GM10847 (cell line): ENCODE measurements around the gene ORM1.

Source experiments
- POLR2A ChIP-seq: IDR thresholded peaks from 2 replicates; pipeline ENCODE4 v1.6.1; 2011; ENCODE audit not compliant: insufficient read length; ENCODE audit errors: extremely low read depth

ORM1 gene

GRCh38 chr9:114366334-114367128 is 43.6 kb downstream of the ORM1 start:
- no peak for TF ChIP-seq POLR2A

DNA sequence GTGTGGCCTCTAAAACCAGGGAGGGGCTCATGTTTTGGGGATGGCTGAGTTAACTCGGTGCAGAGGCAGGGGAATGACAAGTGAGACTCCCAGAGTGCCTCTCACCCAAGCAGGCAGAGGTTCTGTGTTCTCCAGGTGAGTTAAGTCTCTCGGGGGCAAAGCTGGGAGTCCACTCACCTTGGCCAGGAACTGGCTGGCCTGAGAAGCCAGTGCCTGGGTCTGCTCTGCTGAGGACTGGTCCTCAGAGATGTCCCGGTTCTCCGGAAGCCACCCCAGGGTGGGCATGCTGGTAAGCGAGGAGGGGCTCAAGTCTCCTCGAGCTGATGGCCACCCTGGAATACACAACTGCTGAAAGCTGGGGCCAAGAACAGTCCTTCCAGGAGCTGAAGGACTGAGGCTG is 44.5 kb downstream of the ORM1 start:
- TF ChIP-seq POLR2A: no peak

- TF ChIP-seq POLR2A: no peak
Observed at GRCh38 chr9:114367772-114368569, 45.1 kb downstream of the ORM1 start.

DNA sequence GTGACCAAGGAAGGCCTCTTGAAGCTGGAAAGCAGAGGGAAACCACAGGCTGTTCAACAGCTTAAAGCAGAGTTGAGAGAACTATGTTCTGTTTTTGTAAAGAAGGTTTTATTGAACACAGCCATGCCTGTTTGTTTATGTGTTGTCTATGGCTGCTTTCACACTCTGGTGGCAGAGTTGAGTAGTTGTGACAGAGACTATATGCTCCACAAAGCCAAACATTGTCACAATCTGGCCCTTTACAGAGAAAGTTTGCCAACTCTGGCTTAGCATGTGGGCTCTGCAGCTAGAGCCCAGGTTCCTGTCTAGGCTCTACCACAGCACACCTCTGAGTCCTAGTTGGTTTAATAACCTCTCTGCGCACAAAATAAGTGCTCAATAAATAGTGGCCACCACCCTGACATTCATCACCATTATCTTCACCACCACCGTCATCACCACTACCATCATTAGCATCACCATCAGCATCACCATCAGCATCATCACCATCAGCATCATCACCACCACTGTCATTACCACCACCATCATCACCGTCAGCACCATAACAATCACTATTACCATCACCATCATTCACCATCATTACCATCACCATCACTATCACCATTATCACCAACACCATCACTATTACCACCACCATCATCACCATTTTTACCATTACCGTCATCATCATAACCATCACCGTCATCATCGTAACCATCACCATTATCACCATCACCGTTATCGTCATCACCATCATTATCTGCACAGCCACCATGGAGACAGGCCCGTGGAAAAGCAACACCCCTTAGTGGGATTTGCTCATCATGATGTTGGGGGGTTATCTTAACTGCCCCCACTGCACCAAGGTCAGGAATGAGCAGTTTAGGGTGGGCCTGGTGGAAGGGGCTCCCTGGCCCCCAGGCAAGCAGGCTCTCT is 46.6 kb downstream of the ORM1 start:
- no peak for TF ChIP-seq POLR2A

DNA sequence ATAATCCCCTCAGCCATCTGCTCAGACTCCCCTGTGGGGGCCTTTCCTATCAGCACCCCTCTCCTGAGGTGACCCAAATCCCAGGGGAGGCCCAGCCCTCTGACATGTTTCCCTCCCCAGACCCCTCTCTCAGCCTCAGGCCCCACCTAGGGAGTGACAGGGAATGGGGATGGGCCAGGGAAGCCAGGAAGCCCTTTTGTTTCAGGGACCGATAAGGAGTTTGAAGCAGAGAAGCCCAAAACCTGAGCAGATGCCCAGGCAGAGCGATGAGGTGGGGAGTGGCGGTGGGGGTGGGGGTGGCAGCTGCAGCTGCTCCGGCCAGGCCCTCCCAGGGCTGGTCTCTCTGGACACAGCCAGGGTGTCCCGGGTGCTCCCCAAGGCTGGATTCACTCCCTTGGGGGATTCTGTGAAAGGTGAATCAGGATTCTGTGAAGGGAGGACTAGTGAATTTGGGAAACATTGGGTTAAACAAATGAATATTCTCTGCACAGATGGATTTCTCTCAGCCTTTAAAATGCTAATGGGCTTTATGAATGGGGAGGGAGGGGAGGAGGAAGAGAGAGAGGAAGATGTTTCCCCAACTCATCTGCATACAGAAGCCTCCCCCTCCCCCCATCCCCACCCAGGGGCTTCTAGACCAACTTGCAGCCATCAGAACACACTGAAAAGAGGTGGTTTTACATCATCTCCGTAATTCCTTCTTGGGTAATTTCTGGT is 47.5 kb downstream of the ORM1 start:
- TF ChIP-seq POLR2A: no peak

DNA sequence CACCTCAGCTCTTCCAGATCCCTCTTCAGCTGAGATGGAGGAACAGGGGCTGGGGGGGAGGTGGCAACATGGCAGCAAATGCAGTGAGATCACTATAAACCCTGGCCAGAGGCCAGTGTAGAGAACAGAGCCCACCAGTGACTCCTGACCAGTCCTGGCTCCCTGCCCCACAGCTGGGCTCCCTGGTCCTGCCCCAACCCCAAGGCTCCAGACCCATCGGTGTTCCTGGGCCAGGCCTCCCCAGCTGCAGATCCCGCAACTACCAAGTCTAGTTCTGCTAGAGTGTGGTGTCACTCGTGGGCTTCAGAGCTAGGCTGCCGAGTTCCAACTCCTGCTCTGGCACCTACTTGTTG is 48.0 kb downstream of the ORM1 start:
- no peak for TF ChIP-seq POLR2A

GRCh38 chr9:114371343-114371944 is 48.5 kb downstream of the ORM1 start:
- TF ChIP-seq POLR2A: no peak

DNA sequence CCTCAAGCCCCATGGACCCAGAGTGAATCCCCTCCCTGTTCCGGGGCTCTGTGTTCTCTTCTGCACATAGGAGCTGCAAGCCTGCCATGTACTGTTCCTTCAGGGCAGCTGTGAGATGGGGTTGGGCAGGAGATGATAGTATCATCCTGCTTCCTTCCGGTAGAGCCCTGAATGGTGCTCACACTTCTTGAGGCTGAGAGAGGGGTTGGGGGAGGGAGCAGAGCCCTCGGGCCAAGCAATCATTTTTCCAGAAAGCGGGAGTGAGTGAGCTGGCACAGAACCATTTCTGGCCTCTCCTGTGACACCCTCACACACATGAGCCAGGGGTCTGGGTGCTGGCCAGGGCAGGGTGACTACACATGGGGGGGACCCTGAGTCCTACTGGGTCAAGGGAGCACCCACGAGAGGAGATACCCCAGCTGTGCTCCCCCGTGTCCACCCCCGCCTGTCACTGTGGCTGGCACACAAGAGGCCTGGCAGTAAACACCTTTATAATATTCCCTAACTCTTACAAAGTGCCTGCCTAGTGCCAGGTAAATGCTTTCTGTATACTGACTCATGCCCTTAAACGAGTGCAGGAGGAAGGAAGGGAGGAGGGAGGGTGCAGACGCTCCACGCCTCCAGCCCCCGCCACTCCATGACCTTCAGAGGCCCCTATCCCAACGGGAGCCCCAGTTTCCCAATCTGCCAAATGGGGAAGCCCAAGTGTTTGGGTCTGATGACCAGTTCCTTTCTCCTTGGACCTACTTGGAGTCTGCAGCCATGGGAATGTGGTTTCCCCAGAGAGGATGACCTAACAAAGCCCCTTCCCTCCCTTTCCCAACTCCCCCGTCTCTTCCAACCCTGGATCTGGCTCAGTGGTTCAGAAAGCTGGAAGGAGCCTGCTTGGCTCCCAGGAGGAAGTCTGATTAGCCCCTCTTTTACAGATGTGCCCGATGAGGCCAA is 49.3 kb downstream of the ORM1 start:
- TF ChIP-seq POLR2A: no peak

DNA sequence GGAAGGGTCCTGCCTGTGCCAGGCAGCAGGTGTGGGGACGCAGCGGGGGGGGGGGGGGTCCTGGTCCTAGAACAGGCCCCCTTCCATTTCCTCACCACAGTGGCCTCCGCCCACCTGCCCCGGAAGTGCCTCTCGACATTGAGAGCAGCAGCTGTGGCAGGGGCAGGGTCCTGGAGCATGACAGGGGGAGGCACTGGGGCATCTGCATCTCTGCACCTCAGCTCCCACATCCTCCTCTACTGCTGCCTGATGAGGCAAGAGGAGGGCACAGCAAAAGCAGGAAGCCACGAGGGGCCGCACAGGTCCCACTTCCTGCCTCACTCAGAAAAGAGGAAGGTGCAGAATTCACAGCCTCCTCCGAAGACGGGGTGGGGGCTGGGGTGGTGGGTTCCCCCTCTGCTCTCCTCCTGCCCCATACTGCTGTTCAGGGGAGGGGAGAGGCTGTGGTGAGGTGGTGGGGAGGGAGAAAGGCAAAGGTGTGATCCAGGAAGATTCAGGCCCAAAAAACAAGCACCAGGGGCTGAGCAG is 50.1 kb downstream of the ORM1 start:
- TF ChIP-seq POLR2A: peak; percentile 19

DNA sequence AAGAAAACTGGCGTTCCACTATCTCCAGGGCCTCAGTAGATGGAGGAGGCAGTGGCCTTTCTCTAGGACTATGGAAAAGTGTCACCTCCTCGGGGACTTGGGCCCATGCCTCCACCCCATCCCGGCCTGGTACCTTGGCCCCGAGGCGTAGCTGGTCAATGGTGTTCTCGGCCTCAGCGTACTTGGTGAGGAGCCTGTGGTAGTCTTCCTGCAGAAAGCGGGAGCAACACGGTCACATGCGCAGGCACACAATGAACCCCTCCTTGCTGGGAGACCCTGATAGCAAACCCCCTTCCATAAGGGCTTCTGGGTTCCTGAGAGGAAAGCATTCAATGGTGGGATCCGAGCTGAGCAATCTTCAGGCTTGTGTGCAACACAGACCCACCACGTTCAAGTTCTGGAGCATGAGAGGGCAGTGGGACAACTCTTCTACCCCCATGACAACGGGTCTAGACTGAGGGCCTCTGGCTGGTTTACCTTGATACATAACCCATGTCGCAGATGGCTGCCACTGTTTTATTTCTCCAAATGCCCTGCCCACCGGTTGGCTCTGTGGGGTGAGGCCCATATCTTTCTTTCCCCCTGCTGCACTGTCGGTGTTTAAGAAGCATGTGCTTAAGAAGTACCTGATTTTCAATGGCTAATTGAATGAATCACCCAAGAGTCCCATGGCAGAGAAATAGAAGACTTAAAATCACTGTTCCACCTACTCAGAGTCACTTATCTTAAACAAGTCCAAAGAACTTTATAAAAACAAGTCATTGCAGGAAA is 51.2 kb downstream of the ORM1 start:
- no peak for TF ChIP-seq POLR2A

GRCh38 chr9:114374936-114375335 is 52.0 kb downstream of the ORM1 start:
- TF ChIP-seq POLR2A: no peak

GRCh38 chr9:114375386-114376175 is 52.7 kb downstream of the ORM1 start:
- no peak for TF ChIP-seq POLR2A
